ENCODE measurements around the gene FBXO21. TPM values are rescaled to one million over a fixed set of nuclear protein-coding genes. Genes with fewer than 3 reads are reported as not detected.

FBXO21 gene
- total RNA-seq, 1 donor from 2014 or later = 35.4 TPM

DNA sequence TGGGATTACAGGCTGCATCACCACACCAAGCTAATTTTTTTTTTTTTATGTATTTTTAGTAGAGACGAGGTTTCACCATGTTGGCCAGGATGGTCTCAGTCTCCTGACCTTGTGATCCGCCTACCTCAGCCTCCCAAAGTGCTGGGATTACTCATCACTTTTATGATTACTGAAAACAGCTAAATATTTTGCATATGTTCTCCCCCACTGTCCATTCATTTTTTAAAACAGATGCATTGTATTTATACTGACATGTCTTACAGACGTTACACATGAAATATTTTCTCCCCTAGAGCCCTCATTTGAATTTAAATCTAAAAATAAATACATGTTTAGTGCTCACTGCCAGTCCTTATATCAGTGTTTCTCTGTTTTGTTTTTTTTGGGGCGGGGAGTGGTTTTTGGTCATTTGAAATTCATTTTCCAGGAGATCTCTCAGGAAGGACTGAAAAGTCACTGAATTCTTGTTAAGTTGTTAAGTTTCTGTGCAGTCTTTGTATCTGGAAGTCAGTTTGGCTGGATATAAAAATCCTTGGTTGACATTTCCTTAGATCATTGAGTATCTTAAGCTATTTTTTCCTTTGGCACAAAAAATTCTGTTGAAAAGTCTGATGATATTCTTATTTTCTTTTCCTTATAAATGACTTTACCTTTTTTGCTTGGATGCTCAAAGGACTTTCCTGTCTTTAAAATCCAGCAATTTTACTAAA lies 9.4 kb downstream of the FBXO21 start:
- Histone ChIP-seq H3K36me3 (peaks cover 85% of the 10 kb centered on the region), H3K4me1 (no peaks in the 10 kb centered on the region), H3K27me3 (ENCODE audit: low read depth) (no peaks in the 10 kb centered on the region), H3K4me3 (no peak overlapping the region), H3K9me3 (no peaks in the 10 kb centered on the region), H3K27ac (no peak overlapping the region)
- intact Hi-C loops (cut with DNase I) = no loop called here
- no peak for ATAC-seq
- DNase-seq = no peak
- no peak for TF ChIP-seq CTCF (IDR thresholded peaks at IDR 0.05)

DNA sequence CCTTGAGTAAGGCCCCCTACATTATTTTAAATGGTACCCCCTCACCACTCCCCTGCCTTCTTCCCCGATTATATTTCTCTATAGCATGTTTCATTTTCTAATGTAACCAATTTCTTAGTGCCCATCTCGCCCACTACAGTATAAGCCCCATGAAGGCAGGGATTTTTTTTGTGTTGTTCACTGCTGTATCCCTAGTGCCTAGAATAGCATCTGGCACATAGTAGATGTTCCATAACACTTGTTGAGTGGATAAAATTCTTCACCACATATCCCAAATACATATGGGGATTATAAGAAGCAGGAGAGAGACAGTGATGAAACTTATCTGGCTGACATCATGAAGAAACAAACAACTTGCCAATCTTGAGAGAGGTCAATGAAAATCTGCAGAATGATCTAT lies 11.5 kb downstream of the FBXO21 start:
- no peaks in the 10 kb centered on the region for H3K9me3 ChIP-seq
- DNase-seq (no peak), ATAC-seq (no peak)
- no peaks in the 10 kb centered on the region for H3K27me3 ChIP-seq (ENCODE audit: low read depth)
- no peak overlapping the region for H3K4me3 ChIP-seq
- peaks cover 85% of the 10 kb centered on the region for H3K36me3 ChIP-seq
- intact Hi-C loops (cut with DNase I) = no loop called here
- H3K27ac ChIP-seq = no peak overlapping the region
- no peak for TF ChIP-seq CTCF (IDR thresholded peaks at IDR 0.05)
- no peaks in the 10 kb centered on the region for H3K4me1 ChIP-seq

- H3K4me3 ChIP-seq = no peak overlapping the region
- no peaks in the 10 kb centered on the region for H3K9me3 ChIP-seq
- intact Hi-C loops (cut with DNase I) = no loop called here
- ATAC-seq = no peak
- H3K27me3 ChIP-seq (ENCODE audit: low read depth) = no peaks in the 10 kb centered on the region
- TF ChIP-seq CTCF (IDR thresholded peaks at IDR 0.05) = no peak
- no peak overlapping the region for H3K27ac ChIP-seq
- no peak for DNase-seq
- H3K4me1 ChIP-seq = no peaks in the 10 kb centered on the region
- H3K36me3 ChIP-seq = peaks cover 85% of the 10 kb centered on the region
Observed at GRCh38 chr12:117178301-117178700, 12.0 kb downstream of the FBXO21 start.

- Histone ChIP-seq H3K4me3 (no peak overlapping the region), H3K36me3 (peaks cover 98% of the 10 kb centered on the region), H3K4me1 (no peaks in the 10 kb centered on the region), H3K9me3 (no peaks in the 10 kb centered on the region), H3K27ac (no peak overlapping the region), H3K27me3 (ENCODE audit: low read depth) (no peaks in the 10 kb centered on the region)
- ATAC-seq = no peak
- no peak for TF ChIP-seq CTCF (IDR thresholded peaks at IDR 0.05)
- no peak for DNase-seq
- intact Hi-C loops (cut with DNase I) = no loop called here
Observed at GRCh38 chr12:117172168-117172567, 18.1 kb downstream of the FBXO21 start.

- Histone ChIP-seq H3K27ac (no peak overlapping the region), H3K4me1 (no peaks in the 10 kb centered on the region), H3K4me3 (no peak overlapping the region), H3K36me3 (peaks cover 98% of the 10 kb centered on the region), H3K27me3 (ENCODE audit: low read depth) (no peaks in the 10 kb centered on the region), H3K9me3 (no peaks in the 10 kb centered on the region)
- no peak for ATAC-seq
- intact Hi-C loops (cut with DNase I) = no loop called here
- DNase-seq = no peak
- TF ChIP-seq CTCF (IDR thresholded peaks at IDR 0.05) = no peak
Observed at GRCh38 chr12:117171499-117172162, 18.6 kb downstream of the FBXO21 start.

Data from lower lobe of right lung (tissue), 2 donors.